ENCODE data around the gene TET1.

TET1 gene

DNA sequence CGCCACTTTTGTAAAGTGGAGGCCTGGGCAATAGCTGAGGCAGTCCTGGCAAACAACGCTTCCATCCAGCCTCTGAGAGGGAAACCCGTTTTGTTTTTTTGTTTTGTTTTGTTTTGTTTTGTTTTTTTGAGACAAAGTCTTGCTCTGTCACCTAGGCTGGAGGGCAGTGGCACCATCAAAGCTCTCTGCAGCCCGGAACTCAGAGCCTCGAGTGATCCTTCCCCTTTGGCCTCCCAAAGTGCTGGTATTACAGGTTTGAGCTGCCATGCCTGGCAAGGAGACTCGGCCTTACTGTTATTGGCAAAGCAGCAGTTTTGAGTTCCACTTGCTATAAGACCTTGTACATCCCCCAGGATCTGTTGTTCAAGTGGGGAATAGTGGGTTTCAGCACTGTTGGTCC is 22.3 kb upstream of the TET1 start:
- TF ChIP-seq, protein P1, sequence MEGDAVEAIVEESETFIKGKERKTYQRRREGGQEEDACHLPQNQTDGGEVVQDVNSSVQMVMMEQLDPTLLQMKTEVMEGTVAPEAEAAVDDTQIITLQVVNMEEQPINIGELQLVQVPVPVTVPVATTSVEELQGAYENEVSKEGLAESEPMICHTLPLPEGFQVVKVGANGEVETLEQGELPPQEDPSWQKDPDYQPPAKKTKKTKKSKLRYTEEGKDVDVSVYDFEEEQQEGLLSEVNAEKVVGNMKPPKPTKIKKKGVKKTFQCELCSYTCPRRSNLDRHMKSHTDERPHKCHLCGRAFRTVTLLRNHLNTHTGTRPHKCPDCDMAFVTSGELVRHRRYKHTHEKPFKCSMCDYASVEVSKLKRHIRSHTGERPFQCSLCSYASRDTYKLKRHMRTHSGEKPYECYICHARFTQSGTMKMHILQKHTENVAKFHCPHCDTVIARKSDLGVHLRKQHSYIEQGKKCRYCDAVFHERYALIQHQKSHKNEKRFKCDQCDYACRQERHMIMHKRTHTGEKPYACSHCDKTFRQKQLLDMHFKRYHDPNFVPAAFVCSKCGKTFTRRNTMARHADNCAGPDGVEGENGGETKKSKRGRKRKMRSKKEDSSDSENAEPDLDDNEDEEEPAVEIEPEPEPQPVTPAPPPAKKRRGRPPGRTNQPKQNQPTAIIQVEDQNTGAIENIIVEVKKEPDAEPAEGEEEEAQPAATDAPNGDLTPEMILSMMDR (IDR thresholded peaks at IDR 0.05; ENCODE audit: low read length, missing control alignments) = no peak
- H3K4me3 ChIP-seq (replicated peaks; ENCODE audit: low read depth, low read length) = no peak overlapping the region
- DNase-seq (ENCODE audit: low read depth) = no peak

GRCh38 chr10:68543004-68543918 is 16.9 kb upstream of the TET1 start:
- DNase-seq (ENCODE audit: low read depth) = no peak
- no peak overlapping the region for H3K4me3 ChIP-seq (replicated peaks; ENCODE audit: low read depth, low read length)
- TF ChIP-seq, protein P1 (IDR thresholded peaks at IDR 0.05; ENCODE audit: low read length, missing control alignments) = no peak

- DNase-seq (ENCODE audit: low read depth) = peak; percentile 90
- TF ChIP-seq, protein P1 (IDR thresholded peaks at IDR 0.05; ENCODE audit: low read length, missing control alignments) = peak; percentile 99
Measured at GRCh38 chr10:68550747-68551411, 9.3 kb upstream of the TET1 start.

DNA sequence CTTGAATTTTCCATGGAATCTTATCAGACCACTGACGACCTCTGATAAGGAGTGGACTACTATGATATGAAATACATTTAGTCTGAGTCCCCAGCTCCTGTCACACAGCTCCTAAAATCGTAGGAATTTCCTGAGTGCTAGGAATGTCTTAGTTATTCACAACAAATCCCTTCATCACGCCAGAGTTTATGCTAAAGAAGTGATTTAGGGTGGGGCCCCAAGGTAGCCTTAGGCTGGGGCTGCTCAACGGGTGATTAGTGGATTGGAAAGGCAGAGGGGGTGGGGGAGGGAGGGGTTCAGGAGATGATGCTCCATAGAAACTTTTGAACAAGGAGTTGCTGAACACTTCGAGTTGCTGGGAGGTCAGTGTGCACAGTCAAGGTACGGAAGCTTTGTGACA is 7.0 kb upstream of the TET1 start:
- DNase-seq (ENCODE audit: low read depth) = no peak
- H3K4me3 ChIP-seq (replicated peaks; ENCODE audit: low read depth, low read length) = no peak overlapping the region
- TF ChIP-seq, protein P1 (IDR thresholded peaks at IDR 0.05; ENCODE audit: low read length, missing control alignments) = no peak

More at GRCh38 chr10:68550747-68551411, 9.3 kb upstream of the TET1 start:
- H3K4me3 ChIP-seq (replicated peaks; ENCODE audit: low read depth, low read length) = no peak overlapping the region

- TF ChIP-seq, protein P1 (IDR thresholded peaks at IDR 0.05; ENCODE audit: low read length, missing control alignments) = no peak
- DNase-seq (ENCODE audit: low read depth) = no peak
- H3K4me3 ChIP-seq (replicated peaks; ENCODE audit: low read depth, low read length) = no peak overlapping the region
Measured at GRCh38 chr10:68553599-68553998, 6.5 kb upstream of the TET1 start.

DNA sequence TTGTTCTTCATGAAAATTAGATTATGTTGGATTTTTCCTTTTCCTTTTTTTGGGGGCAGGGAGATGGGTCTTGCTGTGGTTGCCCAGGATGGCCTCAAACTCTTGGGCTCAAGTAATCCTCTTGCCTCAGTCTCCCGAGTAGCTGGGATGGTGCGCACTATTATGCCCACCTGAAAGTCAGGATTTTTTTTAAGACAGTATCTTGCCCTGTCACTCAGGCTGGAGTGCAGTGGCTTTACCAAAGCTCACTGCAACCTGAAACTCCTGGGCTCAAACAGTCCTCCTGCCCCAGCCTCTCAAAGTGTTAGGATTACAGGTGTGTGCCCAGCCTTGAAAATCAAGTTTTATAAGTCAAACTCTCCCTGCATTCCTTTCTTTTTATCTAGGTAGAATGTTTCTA is 1.7 kb upstream of the TET1 start:
- DNase-seq (ENCODE audit: low read depth) = no peak
- TF ChIP-seq, protein P1 (IDR thresholded peaks at IDR 0.05; ENCODE audit: low read length, missing control alignments) = no peak
- no peak overlapping the region for H3K4me3 ChIP-seq (replicated peaks; ENCODE audit: low read depth, low read length)
